ENCODE data around the gene KRTAP10-11.
"Not testable (repeated sequence)": the region's sequence is repeated elsewhere in the genome, so short reads cannot be mapped to it uniquely, and the experiment has no call there.

The KRTAP10-11 gene

GRCh38 chr21:44614961-44615391 lies 31.2 kb upstream of the KRTAP10-11 start:
- DNase-seq (ENCODE audit: low spot score) = no peak

- no peak for DNase-seq (ENCODE audit: low spot score)
These were observed 30.7 kb upstream of the KRTAP10-11 start for GRCh38 chr21:44615466-44615865.

- no peak for DNase-seq (ENCODE audit: low spot score)
These were observed 30.2 kb upstream of the KRTAP10-11 start for GRCh38 chr21:44615911-44616590.

GRCh38 chr21:44616591-44616926 lies 29.7 kb upstream of the KRTAP10-11 start:
- no peak for DNase-seq (ENCODE audit: low spot score)

GRCh38 chr21:44617071-44617501 lies 29.1 kb upstream of the KRTAP10-11 start:
- DNase-seq (ENCODE audit: low spot score) = no peak

- peak; percentile 37 for DNase-seq (ENCODE audit: low spot score)
These were observed 27.7 kb upstream of the KRTAP10-11 start for GRCh38 chr21:44618504-44618903.

- DNase-seq (ENCODE audit: low spot score) = no peak
These were observed 27.3 kb upstream of the KRTAP10-11 start for GRCh38 chr21:44618909-44619308.

GRCh38 chr21:44619886-44620285 lies 26.3 kb upstream of the KRTAP10-11 start:
- no peak for DNase-seq (ENCODE audit: low spot score)

GRCh38 chr21:44623575-44623974 lies 22.6 kb upstream of the KRTAP10-11 start:
- DNase-seq (ENCODE audit: low spot score) = no peak

GRCh38 chr21:44625756-44626155 lies 20.5 kb upstream of the KRTAP10-11 start:
- no peak for DNase-seq (ENCODE audit: low spot score)

- no peak for DNase-seq (ENCODE audit: low spot score)
These were observed 20.0 kb upstream of the KRTAP10-11 start for GRCh38 chr21:44626262-44626661.

GRCh38 chr21:44626673-44627143 lies 19.5 kb upstream of the KRTAP10-11 start, which contains the start of gene KRTAP10-9:
KRTAP10-9 (plus strand) TSS chr21:44627093; CDS start chr21:44627172, 79 bp downstream.
- DNase-seq (ENCODE audit: low spot score) = no peak

GRCh38 chr21:44627181-44627822 lies 18.9 kb upstream of the KRTAP10-11 start:
- DNase-seq (ENCODE audit: low spot score) = not testable (repeated sequence)

GRCh38 chr21:44627831-44628233 lies 18.4 kb upstream of the KRTAP10-11 start:
- DNase-seq (ENCODE audit: low spot score) = not testable (repeated sequence)

- DNase-seq (ENCODE audit: low spot score) = no peak
These were observed 17.4 kb upstream of the KRTAP10-11 start for GRCh38 chr21:44628707-44629391.

GRCh38 chr21:44630440-44630839 lies 15.8 kb upstream of the KRTAP10-11 start:
- DNase-seq (ENCODE audit: low spot score) = no peak

GRCh38 chr21:44632067-44632466 lies 14.1 kb upstream of the KRTAP10-11 start:
- DNase-seq (ENCODE audit: low spot score) = no peak

GRCh38 chr21:44636209-44637017 lies 9.8 kb upstream of the KRTAP10-11 start:
- no peak for DNase-seq (ENCODE audit: low spot score)

- no peak for DNase-seq (ENCODE audit: low spot score)
These were observed 9.0 kb upstream of the KRTAP10-11 start, which contains the start of gene KRTAP10-10 for GRCh38 chr21:44637018-44637850. KRTAP10-10 (plus strand) TSS chr21:44637356; CDS start chr21:44637418, 62 bp downstream.

- not testable (repeated sequence) for DNase-seq (ENCODE audit: low spot score)
These were observed 8.3 kb upstream of the KRTAP10-11 start for GRCh38 chr21:44637851-44638348.

Measured in GM03348 (cell line).